ENCODE results near the gene CCDC88C.

- TF ChIP-seq CTCF (conservative IDR thresholded peaks at IDR 0.05; ENCODE audit: low read depth, low read length) (no peak), EZH2phosphoT487 (IDR thresholded peaks at IDR 0.05; ENCODE audit: borderline replicate concordance, low read length) (no peak), EZH2 (IDR thresholded peaks at IDR 0.05; ENCODE audit: low read length, unreplicated experiment) (no peak)
Observed at GRCh38 chr14:91274796-91275195, 142.8 kb downstream of the CCDC88C start.

All from PC-3 (cell line).